ENCODE data around the gene CBY2.

CBY2 gene

DNA sequence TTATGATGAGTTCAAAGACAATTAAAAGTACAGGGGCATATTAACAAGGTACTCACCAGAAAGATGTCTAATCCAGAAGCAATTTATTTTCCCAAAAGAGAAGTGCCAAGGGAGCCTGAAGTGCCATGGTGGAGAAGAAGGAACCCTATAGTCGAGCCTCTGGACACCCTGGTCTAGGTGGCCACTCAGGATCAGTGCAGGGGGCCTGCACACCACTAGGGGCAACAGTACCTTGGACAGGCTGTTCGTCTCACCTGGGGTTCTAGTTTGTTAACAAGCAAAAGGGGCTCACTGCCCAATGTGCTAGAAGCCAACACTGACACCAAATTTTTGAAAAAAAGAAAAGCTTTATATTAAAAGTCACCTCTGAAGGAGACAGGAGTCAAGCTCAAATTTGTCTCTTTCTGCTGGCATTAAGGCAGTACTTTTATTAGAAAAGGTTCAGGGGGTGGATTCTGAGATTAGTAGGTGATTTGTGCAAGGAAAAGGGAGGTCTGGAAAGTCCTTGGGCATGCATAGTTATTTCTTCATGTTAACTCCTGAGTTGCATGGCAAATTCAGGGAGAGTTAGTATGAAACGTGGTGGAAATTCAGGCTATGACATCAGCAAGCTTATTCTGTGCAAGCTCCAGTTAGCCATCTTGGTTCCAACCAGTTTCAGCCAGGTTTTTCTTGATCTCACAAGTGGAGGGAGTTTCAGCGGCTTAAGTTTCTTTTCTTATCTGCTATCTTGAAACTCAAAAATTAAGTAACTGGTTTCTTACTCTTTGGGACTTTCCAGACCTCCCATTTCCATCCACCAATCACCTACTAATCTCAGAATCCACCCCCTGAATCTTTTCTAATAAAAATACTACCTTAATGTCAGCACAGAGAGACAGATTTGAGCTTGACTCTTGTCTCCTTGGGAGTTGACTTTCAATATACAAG, 884 bp upstream of the CBY2 start:
- no peaks in the 10 kb centered on the region for H3K4me1 ChIP-seq (ENCODE audit: insufficient read depth, low read length, poor library complexity, severe bottlenecking)
- no peaks in the 10 kb centered on the region for H3K27me3 ChIP-seq (ENCODE audit: insufficient read depth, low read length, poor library complexity, severe bottlenecking)
- H3K9me2 ChIP-seq (replicated peaks; ENCODE audit: low read depth, low read length): no peaks in the 10 kb centered on the region
- TF ChIP-seq, protein P1, sequence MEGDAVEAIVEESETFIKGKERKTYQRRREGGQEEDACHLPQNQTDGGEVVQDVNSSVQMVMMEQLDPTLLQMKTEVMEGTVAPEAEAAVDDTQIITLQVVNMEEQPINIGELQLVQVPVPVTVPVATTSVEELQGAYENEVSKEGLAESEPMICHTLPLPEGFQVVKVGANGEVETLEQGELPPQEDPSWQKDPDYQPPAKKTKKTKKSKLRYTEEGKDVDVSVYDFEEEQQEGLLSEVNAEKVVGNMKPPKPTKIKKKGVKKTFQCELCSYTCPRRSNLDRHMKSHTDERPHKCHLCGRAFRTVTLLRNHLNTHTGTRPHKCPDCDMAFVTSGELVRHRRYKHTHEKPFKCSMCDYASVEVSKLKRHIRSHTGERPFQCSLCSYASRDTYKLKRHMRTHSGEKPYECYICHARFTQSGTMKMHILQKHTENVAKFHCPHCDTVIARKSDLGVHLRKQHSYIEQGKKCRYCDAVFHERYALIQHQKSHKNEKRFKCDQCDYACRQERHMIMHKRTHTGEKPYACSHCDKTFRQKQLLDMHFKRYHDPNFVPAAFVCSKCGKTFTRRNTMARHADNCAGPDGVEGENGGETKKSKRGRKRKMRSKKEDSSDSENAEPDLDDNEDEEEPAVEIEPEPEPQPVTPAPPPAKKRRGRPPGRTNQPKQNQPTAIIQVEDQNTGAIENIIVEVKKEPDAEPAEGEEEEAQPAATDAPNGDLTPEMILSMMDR (conservative IDR thresholded peaks at IDR 0.05; ENCODE audit: low read length): peak; percentile 54
- no peak for TF ChIP-seq EZH2phosphoT487 (IDR thresholded peaks at IDR 0.05; ENCODE audit: borderline replicate concordance)
- H3K79me2 ChIP-seq (ENCODE audit: insufficient read depth, low read length): no peaks in the 10 kb centered on the region
- H3K9ac ChIP-seq (ENCODE audit: low read depth, low read length, poor library complexity, severe bottlenecking): no peak overlapping the region
- H3K36me3 ChIP-seq (ENCODE audit: insufficient read depth, low read length): no peaks in the 10 kb centered on the region
- H3K4me2 ChIP-seq (ENCODE audit: low read depth, low read length, poor library complexity, severe bottlenecking): no peak overlapping the region
- no peaks in the 10 kb centered on the region for H3F3A ChIP-seq (ENCODE audit: low read depth)
- no peak overlapping the region for H3K4me3 ChIP-seq (ENCODE audit: low read length, poor library complexity, severe bottlenecking)
- no peak overlapping the region for H2AFZ ChIP-seq (ENCODE audit: low read length)
- no peaks in the 10 kb centered on the region for H4K20me1 ChIP-seq (ENCODE audit: insufficient read depth, low read length, poor library complexity, severe bottlenecking)
- H3K9me3 ChIP-seq (ENCODE audit: insufficient read depth, low read depth, low read length): no peaks in the 10 kb centered on the region

DNA sequence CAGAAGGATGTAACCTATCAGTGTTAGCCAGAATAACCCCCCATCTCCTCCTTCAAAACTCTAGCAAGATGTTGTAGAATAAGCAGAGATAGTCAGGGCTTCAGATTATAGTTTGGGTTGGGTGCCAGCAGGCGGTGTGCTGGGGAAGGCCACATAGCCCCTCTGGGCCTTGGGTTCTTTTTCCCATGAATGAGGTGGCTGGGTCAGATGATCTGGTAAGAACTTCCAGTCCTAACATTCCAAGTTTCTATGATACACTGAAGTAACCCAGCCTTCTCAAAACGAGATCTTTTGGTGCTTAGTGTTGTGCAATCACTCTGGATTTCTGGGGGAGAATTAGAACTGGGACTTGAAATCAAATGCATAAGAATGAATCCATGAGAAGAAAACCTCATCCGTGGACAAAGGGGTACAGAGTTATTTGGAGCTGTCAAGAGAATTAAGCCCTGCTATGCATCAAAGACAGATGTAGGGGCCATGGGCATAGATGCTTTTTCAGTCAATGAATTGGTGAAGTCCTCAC, 810 bp downstream of the CBY2 start:
- TF ChIP-seq, protein P1 (conservative IDR thresholded peaks at IDR 0.05; ENCODE audit: low read length): no peak
- no peak for TF ChIP-seq EZH2phosphoT487 (IDR thresholded peaks at IDR 0.05; ENCODE audit: borderline replicate concordance)
- no peak overlapping the region for H3K4me3 ChIP-seq (ENCODE audit: low read length, poor library complexity, severe bottlenecking)
- H3K4me2 ChIP-seq (ENCODE audit: low read depth, low read length, poor library complexity, severe bottlenecking): no peak overlapping the region
- no peaks in the 10 kb centered on the region for H3K9me3 ChIP-seq (ENCODE audit: insufficient read depth, low read depth, low read length)
- H3K9ac ChIP-seq (ENCODE audit: low read depth, low read length, poor library complexity, severe bottlenecking): no peak overlapping the region
- no peaks in the 10 kb centered on the region for H3K4me1 ChIP-seq (ENCODE audit: insufficient read depth, low read length, poor library complexity, severe bottlenecking)
- no peaks in the 10 kb centered on the region for H3F3A ChIP-seq (ENCODE audit: low read depth)
- no peaks in the 10 kb centered on the region for H3K36me3 ChIP-seq (ENCODE audit: insufficient read depth, low read length)
- H3K79me2 ChIP-seq (ENCODE audit: insufficient read depth, low read length): no peaks in the 10 kb centered on the region
- no peaks in the 10 kb centered on the region for H3K27me3 ChIP-seq (ENCODE audit: insufficient read depth, low read length, poor library complexity, severe bottlenecking)
- no peaks in the 10 kb centered on the region for H4K20me1 ChIP-seq (ENCODE audit: insufficient read depth, low read length, poor library complexity, severe bottlenecking)
- H3K9me2 ChIP-seq (replicated peaks; ENCODE audit: low read depth, low read length): no peaks in the 10 kb centered on the region
- no peak overlapping the region for H2AFZ ChIP-seq (ENCODE audit: low read length)

GRCh38 chr13:45704211-45704739, 2.2 kb downstream of the CBY2 start:
- Histone ChIP-seq H3K9me3 (ENCODE audit: insufficient read depth, low read depth, low read length) (no peaks in the 10 kb centered on the region), H3K27me3 (ENCODE audit: insufficient read depth, low read length, poor library complexity, severe bottlenecking) (no peaks in the 10 kb centered on the region), H4K20me1 (ENCODE audit: insufficient read depth, low read length, poor library complexity, severe bottlenecking) (no peaks in the 10 kb centered on the region), H3K9me2 (replicated peaks; ENCODE audit: low read depth, low read length) (no peaks in the 10 kb centered on the region), H3K9ac (ENCODE audit: low read depth, low read length, poor library complexity, severe bottlenecking) (no peak overlapping the region), H2AFZ (ENCODE audit: low read length) (no peak overlapping the region), H3K4me3 (ENCODE audit: low read length, poor library complexity, severe bottlenecking) (no peak overlapping the region), H3K36me3 (ENCODE audit: insufficient read depth, low read length) (no peaks in the 10 kb centered on the region), H3K4me2 (ENCODE audit: low read depth, low read length, poor library complexity, severe bottlenecking) (no peak overlapping the region), H3K4me1 (ENCODE audit: insufficient read depth, low read length, poor library complexity, severe bottlenecking) (no peaks in the 10 kb centered on the region), H3F3A (ENCODE audit: low read depth) (no peaks in the 10 kb centered on the region), H3K79me2 (ENCODE audit: insufficient read depth, low read length) (no peaks in the 10 kb centered on the region)
- TF ChIP-seq, protein P1 (conservative IDR thresholded peaks at IDR 0.05; ENCODE audit: low read length): no peak
- no peak for TF ChIP-seq EZH2phosphoT487 (IDR thresholded peaks at IDR 0.05; ENCODE audit: borderline replicate concordance)

Measured in Loucy (cell line).